Urinary bladder (tissue), 4 donors: ENCODE data around the gene TOP2A. TPM values are rescaled to one million over a fixed set of nuclear protein-coding genes. Genes with fewer than 3 reads are reported as not detected.
"Not testable (repeated sequence)": the region's sequence is repeated elsewhere in the genome, so short reads cannot be mapped to it uniquely, and the experiment has no call there.

Experiments
- DNase-seq: peaks from one replicate; pipeline ENCODE4 v3.0.0-alpha.2; 2015; ENCODE audit errors: extremely low spot score
- H3K27ac ChIP-seq: one replicate; pipeline ENCODE4 v1.5.1; 2013; ENCODE audit warnings: low read depth, mild to moderate bottlenecking, moderate library complexity
- H3K36me3 ChIP-seq: one replicate; pipeline ENCODE4 v1.6.1; 2013; ENCODE audit warnings: mild to moderate bottlenecking, moderate library complexity; ENCODE audit not compliant: insufficient read depth
- H3K4me1 ChIP-seq: one replicate; pipeline ENCODE4 v1.6.1; 2013; ENCODE audit warnings: mild to moderate bottlenecking, moderate library complexity; ENCODE audit not compliant: insufficient read depth
- H3K4me3 ChIP-seq: one replicate; pipeline ENCODE4 v1.5.1; 2013; ENCODE audit warnings: low read depth, low read length
- WGBS: extraction: QIAGEN DNeasy Blood & Tissue Kit; methylation state at CpG from one replicate; pipeline ENCODE4 v1.1.7; 2013; 5-methylcytosine and 5-hydroxymethylcytosine counted together
- polyA plus RNA-seq: library from polyadenylated mRNA; stranded (reverse); fragments of 200-250 nt; gene quantifications from one replicate; pipeline ENCODE4 v1.2.3, GENCODE V29; 2013
- total RNA-seq: library from RNA; depleted of rRNA; stranded (reverse); fragments of >200 nt; gene quantifications from one replicate; pipeline ENCODE4 v1.2.3, GENCODE V29; 2014
- donor health status: healthy with polysubstance abuse.
- donor health status: healthy.

Gene TOP2A
- total and polyA plus RNA-seq, 2 donors: 1.5 to 105 TPM

DNA sequence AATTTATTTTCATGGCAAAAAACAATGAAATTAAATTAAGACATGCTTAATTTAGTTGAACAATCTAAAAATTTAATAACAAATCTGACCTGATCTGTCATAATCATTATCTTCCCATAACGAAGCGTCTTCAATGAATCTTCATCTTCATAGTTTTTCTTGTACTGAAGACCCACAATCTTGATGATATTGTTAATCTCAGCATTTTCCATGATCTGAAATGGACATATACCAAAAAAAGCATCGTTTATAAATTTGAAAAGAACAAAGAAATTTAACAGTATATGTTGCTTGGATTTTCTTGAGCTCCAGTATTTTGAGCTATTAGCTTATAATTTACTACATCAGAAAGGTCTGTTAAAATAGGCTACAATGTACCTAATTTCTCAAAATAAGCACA is 10.2 kb downstream of the TOP2A start:
- WGBS: 97% methylated on average over 3 of the region's 3 CpGs

DNA sequence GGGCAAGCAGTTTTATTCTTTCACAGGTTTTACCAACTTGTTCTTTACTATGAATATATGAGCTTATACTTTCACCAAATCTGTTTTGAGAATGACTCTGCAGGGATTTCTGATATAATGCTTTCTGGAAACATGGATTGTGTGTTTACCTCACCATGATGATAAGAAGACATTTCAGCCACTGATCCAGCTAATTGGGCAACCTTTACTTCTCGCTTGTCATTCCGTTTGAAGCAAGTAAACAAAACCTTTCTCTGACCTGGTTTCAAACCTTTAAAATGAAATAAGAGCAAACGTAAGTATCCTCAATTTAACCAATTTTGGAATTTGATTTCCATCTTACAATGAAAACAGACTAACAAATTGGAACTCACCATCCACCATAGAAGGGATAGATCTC is 13.7 kb downstream of the TOP2A start:
- H3K4me3 ChIP-seq: no peak overlapping the region
- H3K27ac ChIP-seq: no peak overlapping the region
- no peaks in the 10 kb centered on the region for H3K36me3 ChIP-seq
- 69% methylated on average over 3 of the region's 3 CpGs for WGBS
- no peak for DNase-seq
- H3K4me1 ChIP-seq: no peaks in the 10 kb centered on the region

More for the DNA sequence above, 10.2 kb downstream of the TOP2A start:
- Histone ChIP-seq H3K36me3 (no peaks in the 10 kb centered on the region), H3K27ac (no peak overlapping the region), H3K4me1 (no peaks in the 10 kb centered on the region), H3K4me3 (no peak overlapping the region)
- no peak for DNase-seq

DNA sequence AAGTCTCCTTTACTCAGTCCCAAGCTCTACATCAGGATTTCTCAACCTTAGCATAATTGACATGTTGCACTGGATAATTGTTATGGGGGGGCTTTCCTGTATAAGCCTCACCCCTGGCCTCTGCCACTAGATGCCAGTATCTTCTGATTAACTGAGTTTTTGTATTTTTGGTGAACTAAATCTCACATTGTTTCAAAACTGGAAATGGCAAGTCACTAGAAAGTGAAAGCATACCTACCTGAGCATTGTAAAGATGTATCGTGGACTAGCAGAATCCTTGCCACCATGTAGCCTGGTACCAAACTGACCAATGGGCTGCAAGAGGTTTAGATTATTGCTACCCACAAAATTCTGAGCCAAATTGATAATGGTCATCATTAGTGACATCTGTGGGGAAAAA is 15.0 kb downstream of the TOP2A start:
- Histone ChIP-seq H3K27ac (no peak overlapping the region), H3K4me3 (no peak overlapping the region), H3K36me3 (no peaks in the 10 kb centered on the region), H3K4me1 (no peaks in the 10 kb centered on the region)
- no peak for DNase-seq
- 97% methylated on average over 1 of the region's 1 CpG for WGBS

GRCh38 chr17:40399185-40399584 is 18.5 kb downstream of the TOP2A start:
- 50% methylated on average over 4 of the region's 4 CpGs for WGBS
- H3K27ac ChIP-seq: no peak overlapping the region
- DNase-seq: peak; percentile 28
- H3K4me3 ChIP-seq: no peak overlapping the region
- no peaks in the 10 kb centered on the region for H3K36me3 ChIP-seq
- no peaks in the 10 kb centered on the region for H3K4me1 ChIP-seq

GRCh38 chr17:40386555-40386954 is 31.1 kb downstream of the TOP2A start:
- not testable (repeated sequence) for H3K4me3 ChIP-seq, H3K36me3 ChIP-seq, DNase-seq, H3K4me1 ChIP-seq, H3K27ac ChIP-seq
- 92% methylated on average over 3 of the region's 3 CpGs for WGBS

DNA sequence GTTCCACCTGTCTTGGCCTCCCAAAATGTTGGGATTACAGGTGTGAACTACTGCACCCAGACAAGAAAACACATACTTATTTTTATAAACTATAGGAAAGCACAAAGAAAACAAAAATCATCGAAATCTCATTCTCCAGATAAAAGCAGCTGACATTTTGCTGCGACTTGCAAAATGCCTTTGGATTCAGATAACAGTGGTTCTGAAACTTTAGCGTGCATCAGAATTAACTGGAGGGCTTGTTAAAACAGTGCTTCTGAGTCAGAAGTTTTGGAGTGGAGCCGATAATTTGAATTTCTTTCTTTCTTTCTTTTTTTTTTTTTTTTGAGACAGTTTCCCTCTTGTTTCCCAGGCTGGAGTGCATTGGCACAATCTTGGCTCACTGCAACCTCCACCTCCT is 35.4 kb downstream of the TOP2A start:
- WGBS: 75% methylated on average over 4 of the region's 4 CpGs
- no peak overlapping the region for H3K27ac ChIP-seq

GRCh38 chr17:40378966-40379365 is 38.7 kb downstream of the TOP2A start:
- no peak for DNase-seq
- Histone ChIP-seq H3K27ac (no peak overlapping the region), H3K4me3 (no peak overlapping the region), H3K36me3 (no peaks in the 10 kb centered on the region), H3K4me1 (no peaks in the 10 kb centered on the region)
- 85% methylated on average over 7 of the region's 7 CpGs for WGBS

More for the DNA sequence above, 35.4 kb downstream of the TOP2A start:
- H3K36me3 ChIP-seq: no peaks in the 10 kb centered on the region
- no peaks in the 10 kb centered on the region for H3K4me1 ChIP-seq
- no peak overlapping the region for H3K4me3 ChIP-seq
- no peak for DNase-seq

DNA sequence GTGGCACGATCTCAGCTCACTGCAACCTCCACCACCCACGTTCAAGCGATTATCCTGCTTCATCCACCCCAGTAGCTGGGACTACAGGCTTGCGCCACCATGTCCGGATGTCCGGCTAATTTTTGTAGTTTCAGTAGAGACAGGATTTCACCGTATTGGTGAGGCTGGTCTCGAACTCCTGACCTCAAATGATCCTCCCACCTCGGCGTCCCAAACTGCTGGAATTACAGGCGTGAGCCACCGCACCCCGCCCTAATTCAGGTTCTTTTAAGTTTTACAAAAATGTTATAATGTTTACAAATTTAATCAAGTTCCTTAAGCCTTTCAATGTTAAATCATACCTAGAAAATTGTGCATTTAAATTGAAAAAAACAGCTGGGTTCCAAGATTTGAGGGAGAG is 39.9 kb downstream of the TOP2A start:
- Histone ChIP-seq H3K4me3 (no peak overlapping the region), H3K27ac (no peak overlapping the region), H3K4me1 (no peaks in the 10 kb centered on the region), H3K36me3 (no peaks in the 10 kb centered on the region)
- WGBS: 89% methylated on average over 13 of the region's 13 CpGs
- DNase-seq: no peak

- not testable (repeated sequence) for H3K27ac ChIP-seq, H3K36me3 ChIP-seq, DNase-seq, H3K4me1 ChIP-seq, H3K4me3 ChIP-seq
- WGBS: 85% methylated on average over 6 of the region's 6 CpGs
Observed at GRCh38 chr17:40376541-40376940, 41.2 kb downstream of the TOP2A start.

- not testable (repeated sequence) for H3K27ac ChIP-seq, H3K4me3 ChIP-seq, H3K4me1 ChIP-seq, H3K36me3 ChIP-seq, DNase-seq
- WGBS: 88% methylated on average over 21 of the region's 21 CpGs
Observed at GRCh38 chr17:40375786-40376185, 41.9 kb downstream of the TOP2A start.

DNA sequence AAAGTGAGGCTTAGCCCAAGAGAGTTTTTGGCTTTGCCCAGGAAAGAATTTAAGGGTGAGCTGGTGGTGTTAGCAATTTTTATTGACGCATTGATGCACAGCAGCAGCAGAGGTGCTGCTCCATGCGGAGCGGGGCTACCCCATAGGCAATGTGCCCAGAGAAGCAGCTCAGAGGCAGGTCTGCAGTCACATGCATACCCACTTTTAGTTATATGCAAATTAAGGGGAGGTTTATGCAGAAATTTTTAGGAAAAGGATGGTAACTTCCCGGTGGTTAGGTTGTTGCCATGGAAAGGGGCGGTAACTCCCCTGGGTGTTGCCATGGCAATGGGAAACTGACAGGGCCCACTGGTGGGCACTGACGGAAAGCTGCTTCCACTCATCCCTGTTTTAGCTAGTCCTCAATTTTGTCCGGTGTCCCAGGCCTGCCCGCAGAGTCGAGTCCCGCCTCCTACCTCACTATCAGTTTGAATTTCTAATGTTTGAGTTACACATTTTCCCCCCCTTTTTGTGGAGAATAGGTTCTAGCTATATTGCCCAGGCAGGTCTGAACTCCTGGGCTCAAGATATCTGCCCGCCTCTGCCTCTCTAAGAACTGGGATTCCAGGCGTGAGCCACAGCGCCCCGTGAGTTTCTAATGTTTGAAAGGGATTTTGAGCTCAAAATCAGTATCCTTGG is 42.7 kb downstream of the TOP2A start:
- no peak for DNase-seq
- 87% methylated on average over 14 of the region's 14 CpGs for WGBS
- Histone ChIP-seq H3K27ac (no peak overlapping the region), H3K4me3 (no peak overlapping the region), H3K4me1 (no peaks in the 10 kb centered on the region), H3K36me3 (no peaks in the 10 kb centered on the region)

DNA sequence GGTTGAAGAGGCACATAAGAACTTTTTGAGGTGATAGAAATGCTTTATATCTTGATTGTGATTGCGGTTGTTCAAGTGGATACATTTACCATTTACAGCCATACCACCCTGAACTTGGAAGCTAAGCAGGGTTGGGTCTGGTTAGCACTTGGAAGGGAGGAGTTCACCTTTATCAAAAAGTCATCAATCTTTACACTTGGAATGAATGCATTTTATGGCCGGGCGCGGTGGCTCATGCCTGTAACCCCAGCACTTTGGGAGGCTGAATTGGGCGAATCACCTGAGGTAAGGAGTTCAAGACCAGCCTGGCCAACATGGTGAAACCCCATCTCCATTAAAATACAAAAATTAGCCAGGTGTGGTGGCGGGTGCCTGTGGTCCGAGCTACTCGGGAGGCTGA is 43.7 kb downstream of the TOP2A start:
- Histone ChIP-seq H3K36me3 (no peaks in the 10 kb centered on the region), H3K4me3 (no peak overlapping the region), H3K4me1 (no peaks in the 10 kb centered on the region), H3K27ac (no peak overlapping the region)
- 87% methylated on average over 8 of the region's 8 CpGs for WGBS
- DNase-seq: no peak

DNA sequence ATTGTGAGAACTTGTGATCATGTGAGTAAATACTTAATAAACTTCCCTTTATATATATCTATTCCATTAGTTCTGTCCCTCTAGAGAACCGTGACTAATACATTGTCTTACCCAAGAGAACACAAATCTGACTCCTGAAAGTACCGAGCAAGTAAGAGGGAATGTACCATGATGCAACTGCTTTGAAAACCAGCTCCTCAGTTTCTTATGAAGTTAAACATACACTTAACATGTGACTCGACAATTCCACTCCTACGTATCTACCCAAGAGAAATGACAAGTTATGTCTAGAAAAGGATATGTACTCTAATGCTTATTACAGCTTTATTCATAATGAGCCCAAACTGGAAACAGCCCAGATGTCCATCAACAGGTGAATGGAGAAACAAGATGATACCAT is 44.4 kb downstream of the TOP2A start:
- no peaks in the 10 kb centered on the region for H3K4me1 ChIP-seq
- 81% methylated on average over 4 of the region's 4 CpGs for whole genome bisulfite sequencing

GRCh38 chr17:40372644-40373043 is 45.1 kb downstream of the TOP2A start:
- DNase-seq, H3K36me3 ChIP-seq, H3K27ac ChIP-seq, H3K4me3 ChIP-seq, H3K4me1 ChIP-seq: not testable (repeated sequence)
- WGBS: 57% methylated on average over 4 of the region's 4 CpGs

More for the DNA sequence above, 44.4 kb downstream of the TOP2A start:
- H3K36me3 ChIP-seq: no peaks in the 10 kb centered on the region
- no peak overlapping the region for H3K4me3 ChIP-seq
- H3K27ac ChIP-seq: no peak overlapping the region
- DNase-seq: no peak

- WGBS: 95% methylated on average over 2 of the region's 2 CpGs
Observed at GRCh38 chr17:40372031-40372430, 45.7 kb downstream of the TOP2A start.

More at GRCh38 chr17:40372031-40372430, 45.7 kb downstream of the TOP2A start:
- Histone ChIP-seq H3K36me3 (no peaks in the 10 kb centered on the region), H3K27ac (no peak overlapping the region), H3K4me1 (no peaks in the 10 kb centered on the region), H3K4me3 (no peak overlapping the region)
- DNase-seq: no peak
